Measurements from ENCODE around the gene TIGD4. TPM values are rescaled to one million over a fixed set of nuclear protein-coding genes. Genes with fewer than 3 reads are reported as not detected.

Gene TIGD4
- total and polyA plus RNA-seq, 4 donors, result 1.8 to 6.1 (median 3.2) TPM

GRCh38 chr4:152810715-152811287 lies 31.3 kb upstream of the TIGD4 start:
- Histone ChIP-seq H3K4me1 (ENCODE audit: control insufficient read depth, insufficient read depth, low read length) (no peaks in the 10 kb centered on the region), H3K27ac (ENCODE audit: low read depth, low read length) (no peak overlapping the region), H3K4me3 (ENCODE audit: low read depth, low read length) (no peak overlapping the region), H3K9me3 (ENCODE audit: control insufficient read depth, insufficient read depth, low read length) (peaks cover 11% of the 10 kb centered on the region), H3K36me3 (ENCODE audit: control insufficient read depth, insufficient read depth, low read length) (no peaks in the 10 kb centered on the region), H3K27me3 (ENCODE audit: control insufficient read depth, insufficient read depth, low read length) (no peaks in the 10 kb centered on the region)
- WGBS (ENCODE audit: insufficient coverage), result 100% methylated on average over 4 of the region's 11 CpGs
- DNase-seq (ENCODE audit: low read depth in 4 of 6, low spot score in 6 of 6), result no peak

GRCh38 chr4:152808670-152809069 lies 29.1 kb upstream of the TIGD4 start:
- no peaks in the 10 kb centered on the region for H3K36me3 ChIP-seq (ENCODE audit: control insufficient read depth, insufficient read depth, low read length)
- no peaks in the 10 kb centered on the region for H3K27me3 ChIP-seq (ENCODE audit: control insufficient read depth, insufficient read depth, low read length)
- DNase-seq (ENCODE audit: low read depth in 4 of 6, low spot score in 6 of 6), result no peak
- H3K4me1 ChIP-seq (ENCODE audit: control insufficient read depth, insufficient read depth, low read length), result no peaks in the 10 kb centered on the region
- WGBS (ENCODE audit: insufficient coverage), result 92% methylated on average over 7 of the region's 8 CpGs
- H3K27ac ChIP-seq (ENCODE audit: low read depth, low read length), result no peak overlapping the region
- H3K4me3 ChIP-seq (ENCODE audit: low read depth, low read length), result no peak overlapping the region
- H3K9me3 ChIP-seq (ENCODE audit: control insufficient read depth, insufficient read depth, low read length), result peaks cover 9% of the 10 kb centered on the region

- no CpG with 5 or more reads among the region's 3 CpGs for WGBS (ENCODE audit: insufficient coverage)
- H3K9me3 ChIP-seq (ENCODE audit: control insufficient read depth, insufficient read depth, low read length), result peaks cover 4% of the 10 kb centered on the region
- H3K27ac ChIP-seq (ENCODE audit: low read depth, low read length), result no peak overlapping the region
- H3K27me3 ChIP-seq (ENCODE audit: control insufficient read depth, insufficient read depth, low read length), result no peaks in the 10 kb centered on the region
- H3K4me3 ChIP-seq (ENCODE audit: low read depth, low read length), result no peak overlapping the region
- DNase-seq (ENCODE audit: low read depth in 4 of 6, low spot score in 6 of 6), result no peak
- no peaks in the 10 kb centered on the region for H3K4me1 ChIP-seq (ENCODE audit: control insufficient read depth, insufficient read depth, low read length)
- no peaks in the 10 kb centered on the region for H3K36me3 ChIP-seq (ENCODE audit: control insufficient read depth, insufficient read depth, low read length)
Observed at GRCh38 chr4:152807294-152807829, 27.8 kb upstream of the TIGD4 start.

GRCh38 chr4:152806501-152807125 lies 27.1 kb upstream of the TIGD4 start:
- H3K36me3 ChIP-seq (ENCODE audit: control insufficient read depth, insufficient read depth, low read length), result no peaks in the 10 kb centered on the region
- no peak for DNase-seq (ENCODE audit: low read depth in 4 of 6, low spot score in 6 of 6)
- H3K27me3 ChIP-seq (ENCODE audit: control insufficient read depth, insufficient read depth, low read length), result no peaks in the 10 kb centered on the region
- no peak overlapping the region for H3K27ac ChIP-seq (ENCODE audit: low read depth, low read length)
- WGBS (ENCODE audit: insufficient coverage), result no CpG with 5 or more reads among the region's 3 CpGs
- no peak overlapping the region for H3K4me3 ChIP-seq (ENCODE audit: low read depth, low read length)
- H3K9me3 ChIP-seq (ENCODE audit: control insufficient read depth, insufficient read depth, low read length), result peaks cover 4% of the 10 kb centered on the region
- no peaks in the 10 kb centered on the region for H3K4me1 ChIP-seq (ENCODE audit: control insufficient read depth, insufficient read depth, low read length)

GRCh38 chr4:152805818-152806217 lies 26.3 kb upstream of the TIGD4 start:
- no peak for DNase-seq (ENCODE audit: low read depth in 4 of 6, low spot score in 6 of 6)
- 100% methylated on average over 1 of the region's 2 CpGs for WGBS (ENCODE audit: insufficient coverage)
- Histone ChIP-seq H3K4me3 (ENCODE audit: low read depth, low read length) (no peak overlapping the region), H3K27me3 (ENCODE audit: control insufficient read depth, insufficient read depth, low read length) (no peaks in the 10 kb centered on the region), H3K27ac (ENCODE audit: low read depth, low read length) (no peak overlapping the region), H3K4me1 (ENCODE audit: control insufficient read depth, insufficient read depth, low read length) (no peaks in the 10 kb centered on the region), H3K9me3 (ENCODE audit: control insufficient read depth, insufficient read depth, low read length) (peaks cover 4% of the 10 kb centered on the region), H3K36me3 (ENCODE audit: control insufficient read depth, insufficient read depth, low read length) (no peaks in the 10 kb centered on the region)

- DNase-seq (ENCODE audit: low read depth in 4 of 6, low spot score in 6 of 6), result no peak
- Histone ChIP-seq H3K4me1 (ENCODE audit: control insufficient read depth, insufficient read depth, low read length) (no peaks in the 10 kb centered on the region), H3K27ac (ENCODE audit: low read depth, low read length) (no peak overlapping the region), H3K27me3 (ENCODE audit: control insufficient read depth, insufficient read depth, low read length) (no peaks in the 10 kb centered on the region), H3K4me3 (ENCODE audit: low read depth, low read length) (no peak overlapping the region), H3K36me3 (ENCODE audit: control insufficient read depth, insufficient read depth, low read length) (no peaks in the 10 kb centered on the region), H3K9me3 (ENCODE audit: control insufficient read depth, insufficient read depth, low read length) (peaks cover 4% of the 10 kb centered on the region)
- WGBS (ENCODE audit: insufficient coverage), result 100% methylated on average over 1 of the region's 2 CpGs
Observed at GRCh38 chr4:152805071-152805650, 25.6 kb upstream of the TIGD4 start.

GRCh38 chr4:152803541-152803940 lies 24.0 kb upstream of the TIGD4 start:
- no CpG with 5 or more reads among the region's 1 CpG for WGBS (ENCODE audit: insufficient coverage)
- peak overlapping the region; percentile 36 for H3K27ac ChIP-seq (ENCODE audit: low read depth, low read length)
- no peak for DNase-seq (ENCODE audit: low read depth in 4 of 6, low spot score in 6 of 6)

GRCh38 chr4:152795891-152796290 lies 16.4 kb upstream of the TIGD4 start:
- no peaks in the 10 kb centered on the region for H3K9me3 ChIP-seq (ENCODE audit: control insufficient read depth, insufficient read depth, low read length)
- no peaks in the 10 kb centered on the region for H3K27me3 ChIP-seq (ENCODE audit: control insufficient read depth, insufficient read depth, low read length)
- no peaks in the 10 kb centered on the region for H3K4me1 ChIP-seq (ENCODE audit: control insufficient read depth, insufficient read depth, low read length)
- no peak overlapping the region for H3K27ac ChIP-seq (ENCODE audit: low read depth, low read length)
- WGBS (ENCODE audit: insufficient coverage), result no CpG with 5 or more reads among the region's 3 CpGs
- H3K4me3 ChIP-seq (ENCODE audit: low read depth, low read length), result no peak overlapping the region
- no peak for DNase-seq (ENCODE audit: low read depth in 4 of 6, low spot score in 6 of 6)
- no peaks in the 10 kb centered on the region for H3K36me3 ChIP-seq (ENCODE audit: control insufficient read depth, insufficient read depth, low read length)

More at GRCh38 chr4:152803541-152803940, 24.0 kb upstream of the TIGD4 start:
- Histone ChIP-seq H3K27me3 (ENCODE audit: control insufficient read depth, insufficient read depth, low read length) (no peaks in the 10 kb centered on the region), H3K4me3 (ENCODE audit: low read depth, low read length) (no peak overlapping the region), H3K4me1 (ENCODE audit: control insufficient read depth, insufficient read depth, low read length) (no peaks in the 10 kb centered on the region), H3K9me3 (ENCODE audit: control insufficient read depth, insufficient read depth, low read length) (peaks cover 4% of the 10 kb centered on the region), H3K36me3 (ENCODE audit: control insufficient read depth, insufficient read depth, low read length) (no peaks in the 10 kb centered on the region)

- Histone ChIP-seq H3K4me1 (ENCODE audit: control insufficient read depth, insufficient read depth, low read length) (no peaks in the 10 kb centered on the region), H3K27me3 (ENCODE audit: control insufficient read depth, insufficient read depth, low read length) (no peaks in the 10 kb centered on the region), H3K36me3 (ENCODE audit: control insufficient read depth, insufficient read depth, low read length) (no peaks in the 10 kb centered on the region), H3K27ac (ENCODE audit: low read depth, low read length) (peak overlapping the region; percentile 1), H3K4me3 (ENCODE audit: low read depth, low read length) (no peak overlapping the region), H3K9me3 (ENCODE audit: control insufficient read depth, insufficient read depth, low read length) (no peaks in the 10 kb centered on the region)
- DNase-seq (ENCODE audit: low read depth in 4 of 6, low spot score in 6 of 6), result no peak
- WGBS (ENCODE audit: insufficient coverage), result no CpG with 5 or more reads among the region's 1 CpG
Observed at GRCh38 chr4:152786627-152787026, 7.1 kb upstream of the TIGD4 start.

Data from spinal cord (tissue), 10 donors.